IPS DF 19.7 (cell line): ENCODE data around the gene RBM12.

ENCODE experiments used
- DNase-seq: peaks from one replicate; pipeline ENCODE4 v3.0.0-alpha.2; 2013; ENCODE audit warnings: low read depth, low spot score

The RBM12 gene

GRCh38 chr20:35600176-35600992, 64.3 kb downstream of the RBM12 start:
- no peak for DNase-seq

GRCh38 chr20:35599776-35600120, 65.0 kb downstream of the RBM12 start:
- no peak for DNase-seq
